OCI-LY3 (cell line): Measurements from ENCODE around the gene PHKB.
"Not testable (repeated sequence)": the region's sequence is repeated elsewhere in the genome, so short reads cannot be mapped to it uniquely, and the experiment has no call there.

ENCODE experiments used
- CTCF ChIP-seq: fragments of 200-600, 300-600 bp; sonication (generic); IDR thresholded peaks from 2 replicates; pipeline ENCODE4 v1.5.1; 2014; ENCODE audit warnings: antibody characterized with exemption, low read length, low read depth
- EZH2phosphoT487 ChIP-seq: fragments of 200-600 bp; shearing (Covaris generic); IDR thresholded peaks from 2 replicates; pipeline ENCODE4 v1.6.1; 2018; ENCODE audit warnings: antibody characterized with exemption, mixed run types, low read depth

GRCh38 chr16:47434274-47434673 is 26.9 kb upstream of the PHKB start:
- TF ChIP-seq CTCF, EZH2phosphoT487: not testable (repeated sequence)
